Fibroblast of lung (primary cell): ENCODE results near the gene OTUD3. TPM values are rescaled to one million over a fixed set of nuclear protein-coding genes. Genes with fewer than 3 reads are reported as not detected.

Experiments
- DNase-seq, 2 donors: peaks; one replicate each; pipeline versions ENCODE4 v3.0.0 to v3.0.0-alpha.2; 2010; ENCODE audit warnings: low read depth in 2 of 2
- H2AFZ ChIP-seq: 2 replicates; pipeline ENCODE4 v1.5.1; 2012; ENCODE audit warnings: low read length, control low read depth, inconsistent platforms
- H3K27ac ChIP-seq: 2 replicates; pipeline ENCODE4 v1.5.1; 2011; ENCODE audit warnings: low read length, control low read depth; ENCODE audit not compliant: insufficient read depth
- H3K27me3 ChIP-seq: 2 replicates; pipeline ENCODE4 v1.5.1; 2011; ENCODE audit warnings: mild to moderate bottlenecking, low read length; ENCODE audit not compliant: control insufficient read depth, insufficient read depth
- H3K36me3 ChIP-seq: 2 replicates; pipeline ENCODE4 v1.5.1; 2011; ENCODE audit warnings: low read length; ENCODE audit not compliant: control insufficient read depth, insufficient read depth
- H3K4me1 ChIP-seq: 2 replicates; pipeline ENCODE4 v1.5.1; 2011; ENCODE audit warnings: low read length; ENCODE audit not compliant: control insufficient read depth, insufficient read depth; ENCODE audit errors: extremely low read depth
- H3K4me2 ChIP-seq: 2 replicates; pipeline ENCODE4 v1.5.1; 2011; ENCODE audit warnings: low read length, control low read depth; ENCODE audit not compliant: insufficient read depth; ENCODE audit errors: extremely low read depth
- H3K4me3 ChIP-seq, 4 experiments: fragments of 200-600 bp in 1 of 4; sonication (generic) in 1 of 4; replicated peaks in 1 of 4; 2 replicates each; pipeline ENCODE4 v1.5.1; 2011 to 2016; ENCODE audit warnings: low read length in 4 of 4, low read depth in 3 of 4, mild to moderate bottlenecking in 3 of 4, control low read depth in 2 of 4, inconsistent platforms in 1 of 4, mixed read lengths in 1 of 4; ENCODE audit not compliant: insufficient read depth in 1 of 4; ENCODE audit errors: control extremely low read depth in 1 of 4
- H3K79me2 ChIP-seq: 2 replicates; pipeline ENCODE4 v1.5.1; 2012; ENCODE audit warnings: mild to moderate bottlenecking, low read length, inconsistent platforms; ENCODE audit not compliant: control insufficient read depth, insufficient read depth
- H3K9ac ChIP-seq: 2 replicates; pipeline ENCODE4 v1.5.1; 2011; ENCODE audit warnings: mild to moderate bottlenecking, low read length, control low read depth; ENCODE audit not compliant: insufficient read depth
- H3K9me3 ChIP-seq: 2 replicates; pipeline ENCODE4 v1.5.1; 2012; ENCODE audit warnings: low read depth, low read length; ENCODE audit not compliant: control insufficient read depth, insufficient read depth
- H4K20me1 ChIP-seq: 2 replicates; pipeline ENCODE4 v1.5.1; 2011; ENCODE audit warnings: low read length; ENCODE audit not compliant: control insufficient read depth, insufficient read depth; ENCODE audit errors: extremely low read depth
- EZH2 ChIP-seq: IDR thresholded peaks from 2 replicates; pipeline ENCODE4 v1.5.1; 2012; ENCODE audit warnings: low read length, control low read depth, mild to moderate bottlenecking; ENCODE audit errors: missing control alignments
- polyA plus RNA-seq, 2 donors: library from polyadenylated mRNA; depleted of rRNA in 1 of 2; stranded (reverse) in 1 of 2; unstranded in 1 of 2; fragments of >200 nt; gene quantifications; 2 replicates each; pipeline ENCODE4 v1.2.1, GENCODE V29; 2011 to 2012; ENCODE audit warnings: missing spikeins in 1 of 2
- total RNA-seq: library from RNA; depleted of rRNA; stranded (reverse); fragments of >200 nt; gene quantifications from 2 replicates; pipeline ENCODE4 v1.2.1, GENCODE V29; 2014
- TF ChIP-seq, protein P1 (sequence below), 2 donors: IDR thresholded peaks in 1 of 2; conservative IDR thresholded peaks in 1 of 2; 1 replicate in 1 of 2; 2 replicates in 1 of 2; pipeline ENCODE4 v1.5.1; 2011 to 2012; ENCODE audit warnings: low read length in 2 of 2, control low read depth in 1 of 2, inconsistent platforms in 1 of 2, low read depth in 1 of 2, mild to moderate bottlenecking in 1 of 2

OTUD3 gene
- total and polyA plus RNA-seq, 2 donors (not counting 1 experiment from before 2014, with no cell fraction given) = 3.0 to 5.0 TPM

DNA sequence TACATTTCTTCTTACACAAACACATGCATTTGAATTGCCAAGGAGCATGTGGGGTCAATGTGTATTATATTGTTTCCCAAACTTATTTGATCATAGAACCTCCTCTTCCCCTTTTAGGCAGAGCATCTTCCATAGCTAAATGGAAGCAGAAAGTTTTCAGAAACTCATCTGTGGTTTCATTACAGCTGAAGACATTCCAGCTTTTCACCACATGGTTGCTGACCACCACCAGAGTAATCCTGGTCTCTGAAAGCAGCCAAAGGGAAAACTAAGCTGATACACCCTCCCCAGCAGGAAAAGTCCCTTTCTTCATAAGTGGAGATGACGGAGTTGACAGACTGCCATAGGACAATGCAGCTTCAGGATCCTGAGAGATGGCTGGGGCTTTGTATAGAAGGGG is 30.2 kb upstream of the OTUD3 start:
- H3K27ac ChIP-seq = no peak overlapping the region
- DNase-seq = peak in 1 of 2 donors; percentile 33
- no peaks in the 10 kb centered on the region for H3K9me3 ChIP-seq
- H3K4me2 ChIP-seq = no peak overlapping the region
- no peak overlapping the region for H2AFZ ChIP-seq
- H4K20me1 ChIP-seq = no peaks in the 10 kb centered on the region
- H3K4me1 ChIP-seq = no peaks in the 10 kb centered on the region
- H3K4me3 ChIP-seq = no peak overlapping the region
- H3K36me3 ChIP-seq = no peaks in the 10 kb centered on the region
- no peak overlapping the region for H3K9ac ChIP-seq
- H3K79me2 ChIP-seq = no peaks in the 10 kb centered on the region
- TF ChIP-seq EZH2 = no peak
- TF ChIP-seq, protein P1, sequence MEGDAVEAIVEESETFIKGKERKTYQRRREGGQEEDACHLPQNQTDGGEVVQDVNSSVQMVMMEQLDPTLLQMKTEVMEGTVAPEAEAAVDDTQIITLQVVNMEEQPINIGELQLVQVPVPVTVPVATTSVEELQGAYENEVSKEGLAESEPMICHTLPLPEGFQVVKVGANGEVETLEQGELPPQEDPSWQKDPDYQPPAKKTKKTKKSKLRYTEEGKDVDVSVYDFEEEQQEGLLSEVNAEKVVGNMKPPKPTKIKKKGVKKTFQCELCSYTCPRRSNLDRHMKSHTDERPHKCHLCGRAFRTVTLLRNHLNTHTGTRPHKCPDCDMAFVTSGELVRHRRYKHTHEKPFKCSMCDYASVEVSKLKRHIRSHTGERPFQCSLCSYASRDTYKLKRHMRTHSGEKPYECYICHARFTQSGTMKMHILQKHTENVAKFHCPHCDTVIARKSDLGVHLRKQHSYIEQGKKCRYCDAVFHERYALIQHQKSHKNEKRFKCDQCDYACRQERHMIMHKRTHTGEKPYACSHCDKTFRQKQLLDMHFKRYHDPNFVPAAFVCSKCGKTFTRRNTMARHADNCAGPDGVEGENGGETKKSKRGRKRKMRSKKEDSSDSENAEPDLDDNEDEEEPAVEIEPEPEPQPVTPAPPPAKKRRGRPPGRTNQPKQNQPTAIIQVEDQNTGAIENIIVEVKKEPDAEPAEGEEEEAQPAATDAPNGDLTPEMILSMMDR (conservative IDR thresholded peaks at IDR 0.05 in 1 of 2, IDR thresholded peaks at IDR 0.05 in 1 of 2; ENCODE audit: low read depth in 1 of 2, low read length in 2 of 2) = no peak
- H3K27me3 ChIP-seq = no peaks in the 10 kb centered on the region

DNA sequence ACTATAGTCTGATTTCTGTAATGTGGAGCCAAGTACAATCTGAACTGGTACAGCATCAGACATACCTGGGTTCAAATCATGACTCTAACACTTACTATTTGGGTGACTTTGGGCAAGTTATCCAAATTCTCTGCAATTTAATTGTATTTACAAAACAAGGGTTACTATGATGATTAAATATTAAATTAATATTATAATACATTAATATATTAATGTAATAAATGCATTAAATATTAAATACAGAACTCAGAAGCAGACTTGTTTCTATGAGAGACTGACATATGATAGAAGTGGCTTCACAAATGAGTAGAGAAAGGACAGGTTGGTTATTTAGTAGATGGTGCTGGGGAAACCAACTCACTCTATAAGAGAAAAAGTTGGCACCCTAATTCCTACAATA is 27.3 kb upstream of the OTUD3 start:
- no peaks in the 10 kb centered on the region for H3K9me3 ChIP-seq
- H3K36me3 ChIP-seq = no peaks in the 10 kb centered on the region
- DNase-seq = no peak
- TF ChIP-seq, protein P1 (conservative IDR thresholded peaks at IDR 0.05 in 1 of 2, IDR thresholded peaks at IDR 0.05 in 1 of 2; ENCODE audit: low read depth in 1 of 2, low read length in 2 of 2) = no peak
- TF ChIP-seq EZH2 = no peak
- H3K4me1 ChIP-seq = no peaks in the 10 kb centered on the region
- no peak overlapping the region for H3K4me3 ChIP-seq
- no peaks in the 10 kb centered on the region for H3K27me3 ChIP-seq
- H4K20me1 ChIP-seq = no peaks in the 10 kb centered on the region
- no peak overlapping the region for H3K9ac ChIP-seq
- H3K79me2 ChIP-seq = no peaks in the 10 kb centered on the region
- H3K4me2 ChIP-seq = no peak overlapping the region
- no peak overlapping the region for H3K27ac ChIP-seq
- H2AFZ ChIP-seq = no peak overlapping the region

DNA sequence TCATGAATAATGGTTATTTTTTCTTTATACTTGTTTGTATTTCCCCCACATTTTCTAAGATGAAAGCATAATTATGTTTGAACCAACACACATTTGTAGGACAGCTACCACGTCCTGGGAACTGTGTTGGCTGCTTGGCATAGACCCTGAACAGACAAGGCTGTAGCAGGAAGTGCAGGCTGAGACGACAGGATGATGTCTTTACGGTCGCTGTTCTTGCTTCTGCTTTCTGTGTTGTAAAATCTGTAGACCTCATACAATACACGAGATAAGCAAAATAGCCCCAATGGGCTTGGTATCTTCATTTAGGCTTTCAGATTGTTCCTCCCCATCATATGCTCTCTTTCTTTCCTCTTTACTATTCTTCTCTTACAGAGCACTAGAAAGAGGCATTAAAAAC is 23.3 kb upstream of the OTUD3 start:
- Histone ChIP-seq H3K4me3 (no peak overlapping the region), H3K79me2 (no peaks in the 10 kb centered on the region), H2AFZ (no peak overlapping the region), H4K20me1 (no peaks in the 10 kb centered on the region), H3K9ac (no peak overlapping the region), H3K9me3 (no peaks in the 10 kb centered on the region), H3K27ac (no peak overlapping the region), H3K36me3 (no peaks in the 10 kb centered on the region), H3K27me3 (no peaks in the 10 kb centered on the region), H3K4me1 (no peaks in the 10 kb centered on the region), H3K4me2 (no peak overlapping the region)
- no peak for DNase-seq
- no peak for TF ChIP-seq EZH2
- TF ChIP-seq, protein P1 (conservative IDR thresholded peaks at IDR 0.05 in 1 of 2, IDR thresholded peaks at IDR 0.05 in 1 of 2; ENCODE audit: low read depth in 1 of 2, low read length in 2 of 2) = no peak
